GM23338 (cell line): ENCODE data around the gene ISG20. TPM values are rescaled to one million over a fixed set of nuclear protein-coding genes. Genes with fewer than 3 reads are reported as not detected.

Experiments used
- microRNA counts: library from miRNA; unstranded; fragments of <30 nt; microRNA quantifications from one replicate; lab custom pipeline; 2017
- microRNA-seq: library from miRNA; unstranded; fragments of <30 nt; microRNA quantifications from one replicate; pipeline ENCODE4, GENCODE V29; 2017
- polyA plus RNA-seq: library from polyadenylated mRNA; unstranded; fragments of >200 nt; fragmentation: Nextera tagmentation; extraction: Ambion mirVana; gene quantifications from 2 replicates; pipeline ENCODE4 v1.2.1, GENCODE V29; 2016
- small RNA-seq: library from RNA; depleted of rRNA; stranded (forward); fragments of <200 nt; gene quantifications from one replicate; pipeline ENCODE3, GENCODE V24; 2014; ENCODE audit warnings: low replicate concordance
- total RNA-seq: library from RNA; depleted of rRNA; stranded (reverse); fragments of >200 nt; shearing (Covaris generic); gene quantifications from 2 replicates; pipeline ENCODE4 v1.2.3, GENCODE V29; 2014; rRNA removed

Gene ISG20
- total and polyA plus RNA-seq, 2 experiments from 2014 or later: 3.2 to 3.7 TPM

MicroRNAs within 50 kb of the gene (microRNA counts, 767-probe panel; counts per million panel counts)
- not detected for microRNA hsa-miR-1179 (lab: Ali Mortazavi, UCI)
- 5,229 counts per million, percentile 21 among the panel's probes with 10 or more counts for microRNA hsa-miR-7-5p (lab: Ali Mortazavi, UCI)

Small RNA genes lying within 50 kb of the gene (microRNA-seq; reads per million reads assigned to microRNA genes)
- gene MIR1179: not detected
- gene MIR3529: not detected
- not detected for gene MIR7-2

Small RNA genes lying within 50 kb of the gene (small RNA-seq; reads per million reads assigned to genes)
- gene MIR1179 (not detected), gene MIR7-2 (0.12 reads per million)

Other genes starting within 250 kb of the ISG20 start
- 20.9 and 26.1 TPM in 2 replicates for gene MRPL46, start 171.6 kb upstream of the ISG20 start, total RNA-seq
- 35.9 and 39.1 TPM in 2 replicates for gene MRPL46, start 171.6 kb upstream of the ISG20 start, polyA plus RNA-seq
- 35.8 and 36.3 TPM in 2 replicates for gene MRPS11, start 171.3 kb upstream of the ISG20 start, total RNA-seq
- 49.6 and 57.9 TPM in 2 replicates for gene MRPS11, start 171.3 kb upstream of the ISG20 start, polyA plus RNA-seq
- gene DET1, start 92.3 kb upstream of the ISG20 start, total RNA-seq: 6.6 and 8.6 TPM in 2 replicates
- gene DET1, start 92.3 kb upstream of the ISG20 start, polyA plus RNA-seq: 4.2 and 5.5 TPM in 2 replicates
- 218 and 220 TPM in 2 replicates for gene AEN, start 17.7 kb upstream of the ISG20 start, total RNA-seq
- gene AEN, start 17.7 kb upstream of the ISG20 start, polyA plus RNA-seq: 76.6 and 82.3 TPM in 2 replicates
- gene ACAN, start 164.4 kb downstream of the ISG20 start, total RNA-seq: 4.5 and 4.9 TPM in 2 replicates
- 1.5 and 2.5 TPM in 2 replicates for gene ACAN, start 164.4 kb downstream of the ISG20 start, polyA plus RNA-seq